K562 (cell line): ENCODE results near the gene AUNIP. TPM values are rescaled to one million over a fixed set of nuclear protein-coding genes. Genes with fewer than 3 reads are reported as not detected.

Experiments
- HIVEP1 ChIP-seq: fragments of 250-450 bp; sonication (Bioruptor Pico); IDR thresholded peaks from 2 replicates; pipeline ENCODE4 v1.4.0; 2020; ENCODE audit warnings: mild to moderate bottlenecking
- ZBTB7A ChIP-seq: IDR thresholded peaks from 2 replicates; pipeline ENCODE4 v1.6.1; 2011; ENCODE audit warnings: low read depth, mild to moderate bottlenecking, low read length, moderate library complexity, borderline replicate concordance; ENCODE audit not compliant: control insufficient read depth
- polyA plus RNA-seq, 8 experiments: library from polyadenylated mRNA; depleted of rRNA in 4 of 8; stranded (reverse) in 5 of 8; unstranded in 3 of 8; fragments of >200 nt; fragmentation: Nextera tagmentation in 2 of 8; fragmentation: Illumina TruSeq in 1 of 8; extraction: Ambion mirVana in 2 of 8; extraction: Trizol in 1 of 8; gene quantifications; 2 replicates each; pipeline versions ENCODE4 v1.2.1 to v1.2.3, GENCODE V29; 2011 to 2014; ENCODE audit warnings: inconsistent platforms in 1 of 8, missing spikeins in 1 of 8
- total RNA-seq, 7 experiments: library from RNA; depleted of rRNA in 6 of 7; stranded (reverse); fragments of >200 nt in 6 of 7; fragmentation: Illumina TruSeq in 2 of 7; extraction: Trizol in 2 of 7; gene quantifications; 2 replicates each; pipeline versions ENCODE4 v1.2.1 to v1.2.3, GENCODE V29; 2011 to 2021; ENCODE audit warnings: low replicate concordance in 1 of 7
- TF ChIP-seq, protein P1 (sequence below): fragments of 450-650 bp; IDR thresholded peaks from 2 replicates; pipeline ENCODE4 v1.6.1; 2016; ENCODE audit warnings: mild to moderate bottlenecking, moderate library complexity

The AUNIP gene
- total and polyA plus RNA-seq, 9 of the 15 experiments (the other 6 are each of a cell fraction or from before 2014, with no cell fraction given): 12.1 to 53.8 (median 47.1) TPM

DNA sequence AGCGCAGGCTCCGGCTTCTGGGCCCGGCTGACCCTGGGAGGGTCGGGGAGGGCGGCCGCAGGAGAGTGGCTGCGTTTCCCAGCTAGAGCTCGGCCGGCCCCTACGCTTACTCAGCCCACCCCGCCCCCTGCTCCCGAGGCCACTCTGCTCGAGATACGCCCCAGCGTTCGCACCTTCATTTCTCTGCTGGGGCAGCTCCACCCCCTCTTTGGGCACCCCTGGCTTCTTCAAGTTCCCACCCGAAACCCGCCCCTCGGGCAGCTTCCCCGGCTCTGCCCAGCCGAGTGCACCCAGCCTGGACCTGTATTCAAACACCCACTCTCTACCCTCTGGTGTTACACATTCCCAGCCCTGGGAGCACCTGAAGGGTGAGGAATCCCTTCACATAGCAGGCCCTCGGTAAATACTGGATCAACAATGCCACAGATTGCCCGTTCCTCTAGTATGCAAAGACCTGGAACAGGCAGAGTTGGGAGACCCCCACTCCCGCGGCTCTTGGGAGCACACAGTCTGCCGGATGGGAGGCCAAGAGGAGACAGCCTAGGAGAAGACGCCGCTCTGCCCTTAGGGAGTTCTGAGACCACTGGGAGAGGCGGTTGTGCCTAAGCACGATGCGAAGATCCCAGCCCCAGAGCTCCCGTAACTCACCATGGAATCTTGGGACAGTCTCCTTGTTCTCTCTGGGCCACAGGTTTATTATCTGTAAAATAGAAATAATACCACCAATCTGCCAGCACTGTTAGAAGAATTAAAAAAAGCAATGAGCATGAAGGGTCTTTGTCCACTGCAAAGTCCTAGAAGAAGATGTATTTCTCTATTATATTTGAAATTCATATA lies 16.8 kb upstream of the AUNIP start (continued):
- TF ChIP-seq, protein P1, sequence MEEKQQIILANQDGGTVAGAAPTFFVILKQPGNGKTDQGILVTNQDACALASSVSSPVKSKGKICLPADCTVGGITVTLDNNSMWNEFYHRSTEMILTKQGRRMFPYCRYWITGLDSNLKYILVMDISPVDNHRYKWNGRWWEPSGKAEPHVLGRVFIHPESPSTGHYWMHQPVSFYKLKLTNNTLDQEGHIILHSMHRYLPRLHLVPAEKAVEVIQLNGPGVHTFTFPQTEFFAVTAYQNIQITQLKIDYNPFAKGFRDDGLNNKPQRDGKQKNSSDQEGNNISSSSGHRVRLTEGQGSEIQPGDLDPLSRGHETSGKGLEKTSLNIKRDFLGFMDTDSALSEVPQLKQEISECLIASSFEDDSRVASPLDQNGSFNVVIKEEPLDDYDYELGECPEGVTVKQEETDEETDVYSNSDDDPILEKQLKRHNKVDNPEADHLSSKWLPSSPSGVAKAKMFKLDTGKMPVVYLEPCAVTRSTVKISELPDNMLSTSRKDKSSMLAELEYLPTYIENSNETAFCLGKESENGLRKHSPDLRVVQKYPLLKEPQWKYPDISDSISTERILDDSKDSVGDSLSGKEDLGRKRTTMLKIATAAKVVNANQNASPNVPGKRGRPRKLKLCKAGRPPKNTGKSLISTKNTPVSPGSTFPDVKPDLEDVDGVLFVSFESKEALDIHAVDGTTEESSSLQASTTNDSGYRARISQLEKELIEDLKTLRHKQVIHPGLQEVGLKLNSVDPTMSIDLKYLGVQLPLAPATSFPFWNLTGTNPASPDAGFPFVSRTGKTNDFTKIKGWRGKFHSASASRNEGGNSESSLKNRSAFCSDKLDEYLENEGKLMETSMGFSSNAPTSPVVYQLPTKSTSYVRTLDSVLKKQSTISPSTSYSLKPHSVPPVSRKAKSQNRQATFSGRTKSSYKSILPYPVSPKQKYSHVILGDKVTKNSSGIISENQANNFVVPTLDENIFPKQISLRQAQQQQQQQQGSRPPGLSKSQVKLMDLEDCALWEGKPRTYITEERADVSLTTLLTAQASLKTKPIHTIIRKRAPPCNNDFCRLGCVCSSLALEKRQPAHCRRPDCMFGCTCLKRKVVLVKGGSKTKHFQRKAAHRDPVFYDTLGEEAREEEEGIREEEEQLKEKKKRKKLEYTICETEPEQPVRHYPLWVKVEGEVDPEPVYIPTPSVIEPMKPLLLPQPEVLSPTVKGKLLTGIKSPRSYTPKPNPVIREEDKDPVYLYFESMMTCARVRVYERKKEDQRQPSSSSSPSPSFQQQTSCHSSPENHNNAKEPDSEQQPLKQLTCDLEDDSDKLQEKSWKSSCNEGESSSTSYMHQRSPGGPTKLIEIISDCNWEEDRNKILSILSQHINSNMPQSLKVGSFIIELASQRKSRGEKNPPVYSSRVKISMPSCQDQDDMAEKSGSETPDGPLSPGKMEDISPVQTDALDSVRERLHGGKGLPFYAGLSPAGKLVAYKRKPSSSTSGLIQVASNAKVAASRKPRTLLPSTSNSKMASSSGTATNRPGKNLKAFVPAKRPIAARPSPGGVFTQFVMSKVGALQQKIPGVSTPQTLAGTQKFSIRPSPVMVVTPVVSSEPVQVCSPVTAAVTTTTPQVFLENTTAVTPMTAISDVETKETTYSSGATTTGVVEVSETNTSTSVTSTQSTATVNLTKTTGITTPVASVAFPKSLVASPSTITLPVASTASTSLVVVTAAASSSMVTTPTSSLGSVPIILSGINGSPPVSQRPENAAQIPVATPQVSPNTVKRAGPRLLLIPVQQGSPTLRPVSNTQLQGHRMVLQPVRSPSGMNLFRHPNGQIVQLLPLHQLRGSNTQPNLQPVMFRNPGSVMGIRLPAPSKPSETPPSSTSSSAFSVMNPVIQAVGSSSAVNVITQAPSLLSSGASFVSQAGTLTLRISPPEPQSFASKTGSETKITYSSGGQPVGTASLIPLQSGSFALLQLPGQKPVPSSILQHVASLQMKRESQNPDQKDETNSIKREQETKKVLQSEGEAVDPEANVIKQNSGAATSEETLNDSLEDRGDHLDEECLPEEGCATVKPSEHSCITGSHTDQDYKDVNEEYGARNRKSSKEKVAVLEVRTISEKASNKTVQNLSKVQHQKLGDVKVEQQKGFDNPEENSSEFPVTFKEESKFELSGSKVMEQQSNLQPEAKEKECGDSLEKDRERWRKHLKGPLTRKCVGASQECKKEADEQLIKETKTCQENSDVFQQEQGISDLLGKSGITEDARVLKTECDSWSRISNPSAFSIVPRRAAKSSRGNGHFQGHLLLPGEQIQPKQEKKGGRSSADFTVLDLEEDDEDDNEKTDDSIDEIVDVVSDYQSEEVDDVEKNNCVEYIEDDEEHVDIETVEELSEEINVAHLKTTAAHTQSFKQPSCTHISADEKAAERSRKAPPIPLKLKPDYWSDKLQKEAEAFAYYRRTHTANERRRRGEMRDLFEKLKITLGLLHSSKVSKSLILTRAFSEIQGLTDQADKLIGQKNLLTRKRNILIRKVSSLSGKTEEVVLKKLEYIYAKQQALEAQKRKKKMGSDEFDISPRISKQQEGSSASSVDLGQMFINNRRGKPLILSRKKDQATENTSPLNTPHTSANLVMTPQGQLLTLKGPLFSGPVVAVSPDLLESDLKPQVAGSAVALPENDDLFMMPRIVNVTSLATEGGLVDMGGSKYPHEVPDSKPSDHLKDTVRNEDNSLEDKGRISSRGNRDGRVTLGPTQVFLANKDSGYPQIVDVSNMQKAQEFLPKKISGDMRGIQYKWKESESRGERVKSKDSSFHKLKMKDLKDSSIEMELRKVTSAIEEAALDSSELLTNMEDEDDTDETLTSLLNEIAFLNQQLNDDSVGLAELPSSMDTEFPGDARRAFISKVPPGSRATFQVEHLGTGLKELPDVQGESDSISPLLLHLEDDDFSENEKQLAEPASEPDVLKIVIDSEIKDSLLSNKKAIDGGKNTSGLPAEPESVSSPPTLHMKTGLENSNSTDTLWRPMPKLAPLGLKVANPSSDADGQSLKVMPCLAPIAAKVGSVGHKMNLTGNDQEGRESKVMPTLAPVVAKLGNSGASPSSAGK: peak; percentile 3; the same call in 1 of the 2 replicates
- TF ChIP-seq ZBTB7A (peak; percentile 26; the same call in 1 of the 2 replicates), HIVEP1 (CRISPR knock-in tag) (no peak)
